K562 (cell line): ENCODE measurements around the gene PTK6. TPM values are rescaled to one million over a fixed set of nuclear protein-coding genes. Genes with fewer than 3 reads are reported as not detected.

Experiments
- EP400 ChIP-seq: fragments of 450-650 bp; IDR thresholded peaks from 2 replicates; pipeline ENCODE4 v1.6.1; 2017; ENCODE audit warnings: antibody characterized with exemption, mild to moderate bottlenecking, moderate library complexity
- FOXK2 ChIP-seq, 2 experiments: fragments of 450-650 bp; IDR thresholded peaks in 1 of 2; conservative IDR thresholded peaks in 1 of 2; 2 replicates each; pipeline ENCODE4 v1.6.1; 2016; ENCODE audit warnings: low read depth in 2 of 2, mild to moderate bottlenecking in 1 of 2
- MAX ChIP-seq: sonication (generic); formaldehyde crosslinking; IDR thresholded peaks from 2 replicates; pipeline ENCODE4 v1.9.0; 2022; ENCODE audit warnings: mild to moderate bottlenecking, missing genetic modification reagents
- PCBP1 ChIP-seq: fragments of 200-400 bp; formaldehyde crosslinking; IDR thresholded peaks from 2 replicates; pipeline ENCODE4 v1.6.1; 2018; ENCODE audit warnings: mild to moderate bottlenecking, low read depth, low read length; ENCODE audit not compliant: poor library complexity, severe bottlenecking
- RB1 ChIP-seq: fragments of 450-650 bp; IDR thresholded peaks from 2 replicates; pipeline ENCODE4 v1.6.1; 2017; ENCODE audit warnings: low read depth, mild to moderate bottlenecking
- TFAP4 ChIP-seq: sonication (generic); formaldehyde crosslinking; IDR thresholded peaks from 2 replicates; pipeline ENCODE4 v1.8.0; 2022; ENCODE audit warnings: missing genetic modification reagents, mild to moderate bottlenecking, moderate library complexity, borderline replicate concordance
- TRIM24 ChIP-seq, 2 experiments: fragments of 450-650 bp; IDR thresholded peaks; 2 replicates each; pipeline ENCODE4 v1.6.1; 2016
- UBTF ChIP-seq, 2 experiments: IDR thresholded peaks; 2 replicates each; pipeline ENCODE4 v1.6.1; 2012; ENCODE audit warnings: improper control_type of control experiment in 2 of 2, low read depth in 2 of 2, low read length in 2 of 2, borderline replicate concordance in 1 of 2
- ZNF217 ChIP-seq: sonication (generic); formaldehyde crosslinking; IDR thresholded peaks from 2 replicates; pipeline ENCODE4 v1.8.0; 2022; ENCODE audit warnings: mild to moderate bottlenecking, missing genetic modification reagents
- ZNF282 ChIP-seq: sonication (generic); formaldehyde crosslinking; IDR thresholded peaks from 2 replicates; pipeline ENCODE4 v1.8.1; 2023; ENCODE audit warnings: missing genetic modification reagents
- ZNF407 ChIP-seq: fragments of 450-650 bp; IDR thresholded peaks from 2 replicates; pipeline ENCODE4 v1.6.1; 2016; ENCODE audit warnings: low read depth
- ZNF639 ChIP-seq, 2 experiments: fragments of 200-800 bp in 1 of 2; sonication (Bioruptor generic) in 1 of 2; sonication (generic) in 1 of 2; formaldehyde crosslinking in 1 of 2; IDR thresholded peaks in 1 of 2; conservative IDR thresholded peaks in 1 of 2; 2 replicates each; pipeline versions ENCODE4 v1.5.0 to v1.6.1; 2016 to 2020; ENCODE audit warnings: missing compliant biosample characterization in 1 of 2, missing genetic modification characterization in 1 of 2, missing genetic modification reagents in 1 of 2
- polyA plus RNA-seq, 8 experiments: library from polyadenylated mRNA; depleted of rRNA in 4 of 8; stranded (reverse) in 5 of 8; unstranded in 3 of 8; fragments of >200 nt; fragmentation: Nextera tagmentation in 2 of 8; fragmentation: Illumina TruSeq in 1 of 8; extraction: Ambion mirVana in 2 of 8; extraction: Trizol in 1 of 8; gene quantifications; 2 replicates each; pipeline versions ENCODE4 v1.2.1 to v1.2.3, GENCODE V29; 2011 to 2014; ENCODE audit warnings: inconsistent platforms in 1 of 8, missing spikeins in 1 of 8
- total RNA-seq, 7 experiments: library from RNA; depleted of rRNA in 6 of 7; stranded (reverse); fragments of >200 nt in 6 of 7; fragmentation: Illumina TruSeq in 2 of 7; extraction: Trizol in 2 of 7; gene quantifications; 2 replicates each; pipeline versions ENCODE4 v1.2.1 to v1.2.3, GENCODE V29; 2011 to 2021; ENCODE audit warnings: low replicate concordance in 1 of 7

PTK6 gene
- total and polyA plus RNA-seq, 9 of the 15 experiments (the other 6 are each of a cell fraction or from before 2014, with no cell fraction given): 0.07 TPM; not detected in 8

GRCh38 chr20:63520934-63521601 lies 16.1 kb downstream of the PTK6 start (continued):
- TF ChIP-seq UBTF (IDR thresholded peaks at IDR 0.05; ENCODE audit: borderline replicate concordance in 1 of 2, low read depth in 2 of 2, low read length in 2 of 2) (peak; percentile 67 to 69; a peak in 2 of 4 replicates), TFAP4 (CRISPR knock-in tag) (peak; percentile 44; the same call in 1 of the 2 replicates), MAX (CRISPR knock-in tag) (peak; percentile 74), ZNF282 (CRISPR knock-in tag) (peak; percentile 81; the same call in 1 of the 2 replicates), RB1 (peak; percentile 78), TRIM24 (IDR thresholded peaks at IDR 0.05) (peak in 1 of 2 experiments; percentile 63; a peak in 2 of 4 replicates), EP400 (peak; percentile 87), FOXK2 (conservative IDR thresholded peaks at IDR 0.05 in 1 of 2, IDR thresholded peaks at IDR 0.05 in 1 of 2; ENCODE audit: low read depth in 2 of 2) (peak; percentile 46 to 66; a peak in 3 of 4 replicates), ZNF217 (CRISPR knock-in tag) (no peak), PCBP1 (peak; percentile 82), ZNF407 (no peak), ZNF639 (CRISPR knock-in tag; conservative IDR thresholded peaks at IDR 0.05 in 1 of 2, IDR thresholded peaks at IDR 0.05 in 1 of 2) (0 out of 4 replicates have a peak, but pooled peaks of 1 of the 2 experiments have one; percentile 32)
